DMS 273 (cell line): Measurements from ENCODE around the gene TRAF2.

Source experiments
- DNase-seq: peaks from one replicate; lab custom pipeline; 2025; ENCODE audit not compliant: unreplicated experiment; lab: John Stamatoyannopoulos, UW

TRAF2 gene

DNA sequence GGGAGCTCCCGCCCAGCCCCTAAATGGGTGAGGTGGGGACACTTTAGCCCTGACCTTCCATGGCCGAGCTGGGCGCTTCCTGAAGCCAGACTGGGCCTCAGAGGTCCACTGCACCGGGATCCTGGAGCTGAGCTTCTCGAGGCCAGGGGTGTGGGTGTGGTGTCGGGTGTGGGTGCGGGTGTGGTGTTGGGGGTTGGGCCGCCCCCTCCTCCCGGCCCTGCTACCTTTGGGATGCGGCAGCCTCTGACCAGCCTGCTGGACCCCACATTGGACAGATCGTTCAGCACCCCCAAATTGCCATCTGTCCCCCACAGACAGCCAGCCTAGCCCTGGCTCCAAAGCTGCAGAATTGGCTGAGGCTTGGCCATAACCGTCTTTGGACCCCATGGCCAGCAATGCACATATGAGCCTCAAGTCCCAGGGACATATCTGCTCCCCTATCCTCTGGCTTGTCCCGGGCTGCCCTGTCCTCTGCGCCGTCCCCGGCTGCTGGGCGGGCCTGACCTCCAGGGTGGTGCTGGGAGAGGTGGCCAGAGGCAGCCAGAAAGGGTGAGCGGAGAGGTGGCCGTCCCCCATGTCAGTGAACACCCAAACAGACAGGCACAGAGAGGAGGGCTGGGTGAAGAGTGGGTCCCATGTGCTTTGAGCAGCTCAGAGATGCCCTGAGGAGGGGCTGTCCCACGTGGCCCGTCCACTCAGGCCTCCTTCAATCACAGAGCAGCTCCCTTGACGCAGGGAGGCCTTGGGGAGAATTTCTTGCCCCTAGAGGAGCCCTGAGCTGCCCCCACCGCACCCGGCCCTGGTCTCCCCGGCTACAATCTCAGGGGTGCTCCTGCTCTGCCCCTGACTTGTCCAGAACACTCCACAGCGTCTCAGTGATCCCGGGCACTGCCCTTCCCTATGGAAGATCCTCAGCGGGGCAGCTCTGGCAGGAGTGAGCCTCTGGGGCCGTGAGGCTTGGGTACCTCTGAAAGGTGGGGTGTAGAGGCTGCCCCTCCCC, 87.6 kb downstream of the TRAF2 start:
- no peak for DNase-seq

DNA sequence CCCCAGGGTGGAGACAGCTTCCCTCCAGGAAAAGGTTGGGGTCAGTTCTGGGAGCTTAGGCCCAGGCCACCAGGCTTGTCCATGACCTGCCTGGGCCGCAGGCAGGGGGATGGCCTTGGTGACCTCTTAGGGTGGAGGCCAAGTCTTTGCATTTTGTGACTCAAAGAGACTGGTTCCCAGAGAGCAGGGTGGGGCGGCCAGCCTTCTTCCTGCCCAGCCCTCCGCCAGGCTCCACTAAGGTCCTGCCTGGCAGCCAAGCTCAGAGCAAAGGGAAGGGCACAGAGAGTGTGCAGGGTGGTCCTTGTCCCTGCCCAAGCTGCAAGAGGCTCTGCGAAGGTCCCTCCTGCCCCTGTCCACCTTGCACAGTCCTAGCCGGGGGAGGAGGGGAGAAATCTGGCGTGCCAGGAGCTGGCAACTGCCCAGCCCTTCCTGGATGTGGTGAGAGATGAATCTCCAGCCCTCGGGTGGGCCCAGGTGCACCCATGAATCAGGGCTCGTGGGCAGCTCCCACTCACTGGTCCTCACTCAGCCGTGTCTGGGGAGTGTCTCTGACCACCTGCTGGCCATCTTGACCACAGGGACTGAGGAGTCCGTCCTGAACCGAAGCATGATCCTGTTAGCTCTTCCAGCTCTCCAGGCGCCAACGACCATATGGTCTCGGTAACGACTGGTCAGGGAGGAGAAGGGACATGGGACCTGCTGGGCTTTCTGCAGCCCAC, 88.7 kb downstream of the TRAF2 start:
- DNase-seq: no peak

DNA sequence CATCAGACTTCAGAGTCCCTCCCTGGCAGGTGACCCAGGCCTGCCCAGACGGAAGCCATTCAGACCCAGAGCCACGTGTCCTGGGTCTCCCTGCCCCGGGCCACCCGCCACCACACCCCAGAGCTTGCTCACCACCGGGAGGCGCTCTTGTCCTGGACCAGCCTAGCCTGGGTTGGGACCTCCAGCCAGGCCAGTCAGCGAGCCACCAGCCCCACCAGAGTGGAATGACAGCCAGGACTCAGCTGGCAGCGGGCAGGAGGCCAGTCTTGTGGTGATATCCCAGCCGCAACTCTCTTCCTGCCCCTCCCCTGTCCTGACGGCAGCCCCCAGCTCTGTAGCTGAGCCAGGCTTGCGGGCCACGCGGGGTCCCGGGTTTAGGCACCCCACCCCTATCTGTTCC, 89.3 kb downstream of the TRAF2 start:
- peak; percentile 66 for DNase-seq
